GM12878 (cell line): Measurements from ENCODE around the gene ANKAR. TPM values are rescaled to one million over a fixed set of nuclear protein-coding genes. Genes with fewer than 3 reads are reported as not detected.

Experiments used
- ATAC-seq: fragments of 200-7000 bp; cut with Tn5 transposase; 3 replicates; pipeline ENCODE4 v1.9.1; 2020; ENCODE audit warnings: mild to moderate bottlenecking, moderate library complexity
- BruUV-seq: library from RNA; stranded (reverse); fragments of 400-500 nt; replicated peaks from 2 replicates; lab custom pipeline; 2021; lab: Mats Ljungman, UMichigan
- CTCF ChIA-PET: fragments of 300-600 bp; sonication (Branson Sonifier 250); formaldehyde crosslinking; extraction: SDS; loops from one replicate; lab custom pipeline; 2021; ENCODE audit warnings: inconsistent platforms; lab: Yijun Ruan, JAX
- POLR2A ChIA-PET: fragments of 350-600 bp; formaldehyde crosslinking; extraction: SDS; loops from one replicate; lab custom pipeline; 2021; ENCODE audit warnings: inconsistent platforms; lab: Charles Lee
- RAD21 ChIA-PET: fragments of 300-600 bp; sonication (Branson Sonifier 250); formaldehyde crosslinking; loops from one replicate; lab custom pipeline; 2023; ENCODE audit warnings: antibody characterized with exemption; ENCODE audit not compliant: unreplicated experiment; lab: Charles Lee
- SMC1A ChIA-PET: fragments of 300-600 bp; sonication (Branson Sonifier 250); formaldehyde crosslinking; loops from one replicate; lab custom pipeline; 2023; ENCODE audit not compliant: unreplicated experiment, uncharacterized antibody; lab: Charles Lee
- DNase-seq: peaks from one replicate; pipeline ENCODE4 v3.0.0-alpha.2; 2011; ENCODE audit warnings: low read depth, low spot score
- FAIRE-seq: peaks from 3 replicates; lab custom pipeline; 2011; peaks lifted over from hg19 to GRCh38; lab: Jason Lieb, UNC
- H2AFZ ChIP-seq: 2 replicates; pipeline ENCODE4 v1.6.0; 2011; ENCODE audit warnings: low read depth, low read length, control low read depth; ENCODE audit not compliant: control insufficient read depth
- H3K27ac ChIP-seq: 2 replicates; pipeline ENCODE4 v1.5.1; 2011; ENCODE audit warnings: control low read depth; ENCODE audit not compliant: control insufficient read depth, insufficient read depth
- H3K27me3 ChIP-seq, 2 experiments: replicated peaks in 1 of 2; 2 replicates each; pipeline versions ENCODE4 v1.6.0 to v1.6.1; 2011; ENCODE audit warnings: low read length in 1 of 2; ENCODE audit not compliant: control insufficient read depth in 2 of 2, insufficient read depth in 2 of 2
- H3K36me3 ChIP-seq, 2 experiments: 2 replicates each; pipeline ENCODE4 v1.5.1; 2011; ENCODE audit warnings: low read length in 1 of 2; ENCODE audit not compliant: control insufficient read depth in 2 of 2, insufficient read depth in 2 of 2
- H3K4me1 ChIP-seq: 2 replicates; pipeline ENCODE4 v1.6.1; 2011; ENCODE audit warnings: mild to moderate bottlenecking, low read length, moderate library complexity, mixed read lengths; ENCODE audit not compliant: control insufficient read depth, insufficient read depth
- H3K4me2 ChIP-seq: 2 replicates; pipeline ENCODE4 v1.6.0; 2011; ENCODE audit warnings: control low read depth; ENCODE audit not compliant: control insufficient read depth, insufficient read depth
- H3K4me3 ChIP-seq: fragments of 200-600 bp; sonication (generic); 2 replicates; pipeline ENCODE4 v1.5.1; 2016
- H3K79me2 ChIP-seq: 2 replicates; pipeline ENCODE4 v1.6.0; 2011; ENCODE audit warnings: low read length; ENCODE audit not compliant: control insufficient read depth, insufficient read depth
- H3K9ac ChIP-seq: 2 replicates; pipeline ENCODE4 v1.8.0; 2011; ENCODE audit warnings: low read length, control low read depth, mixed read lengths; ENCODE audit not compliant: control insufficient read depth, insufficient read depth
- H3K9me3 ChIP-seq: replicated peaks from 3 replicates; pipeline ENCODE4 v1.5.1; 2011; ENCODE audit warnings: mild to moderate bottlenecking, low read length; ENCODE audit not compliant: control insufficient read depth, insufficient read depth
- H4K20me1 ChIP-seq: 2 replicates; pipeline ENCODE4 v1.6.0; 2011; ENCODE audit not compliant: control insufficient read depth, insufficient read depth
- EED ChIP-seq: sonication (generic); IDR thresholded peaks from 2 replicates; pipeline ENCODE4 v1.6.1; 2016; ENCODE audit warnings: antibody characterized with exemption, low read depth
- FOXK2 ChIP-seq: fragments of 450-650 bp; IDR thresholded peaks from 2 replicates; pipeline ENCODE4 v1.6.1; 2017; ENCODE audit warnings: mild to moderate bottlenecking, moderate library complexity
- GATAD2B ChIP-seq: fragments of 450-650 bp; conservative IDR thresholded peaks from 2 replicates; pipeline ENCODE4 v1.6.1; 2017; ENCODE audit warnings: low read depth, mild to moderate bottlenecking, moderate library complexity
- IKZF1 ChIP-seq: fragments of 450-650 bp; conservative IDR thresholded peaks from 2 replicates; pipeline ENCODE4 v1.6.1; 2017; ENCODE audit warnings: antibody characterized with exemption, mild to moderate bottlenecking
- KLF5 ChIP-seq: fragments of 450-650 bp; IDR thresholded peaks from 2 replicates; pipeline ENCODE4 v1.6.1; 2014; ENCODE audit warnings: mild to moderate bottlenecking; ENCODE audit not compliant: partially characterized antibody
- NBN ChIP-seq: fragments of 450-650 bp; IDR thresholded peaks from 2 replicates; pipeline ENCODE4 v1.6.1; 2016
- NR2C1 ChIP-seq: fragments of 450-650 bp; IDR thresholded peaks from 2 replicates; pipeline ENCODE4 v1.6.1; 2017; ENCODE audit warnings: antibody characterized with exemption, mild to moderate bottlenecking, moderate library complexity
- RAD21 ChIP-seq: IDR thresholded peaks from 2 replicates; pipeline ENCODE4 v1.6.1; 2011; ENCODE audit warnings: mild to moderate bottlenecking, low read depth, low read length, moderate library complexity; ENCODE audit not compliant: insufficient read depth
- RAD51 ChIP-seq: fragments of 450-650 bp; IDR thresholded peaks from 2 replicates; pipeline ENCODE4 v1.6.1; 2016; ENCODE audit warnings: moderate library complexity, mild to moderate bottlenecking, inconsistent platforms
- SMAD1 ChIP-seq: fragments of 450-650 bp; IDR thresholded peaks from 2 replicates; pipeline ENCODE4 v1.6.1; 2018; ENCODE audit warnings: mild to moderate bottlenecking, low read depth; ENCODE audit not compliant: partially characterized antibody
- SMAD5 ChIP-seq: IDR thresholded peaks from 2 replicates; pipeline ENCODE4 v1.6.1; 2016; ENCODE audit warnings: antibody characterized with exemption, low read depth
- TCF7 ChIP-seq: IDR thresholded peaks from 2 replicates; pipeline ENCODE4 v1.6.1; 2014; ENCODE audit warnings: antibody characterized with exemption, borderline replicate concordance
- ZNF24 ChIP-seq: fragments of 450-650 bp; IDR thresholded peaks from 2 replicates; pipeline ENCODE4 v1.6.1; 2017; ENCODE audit warnings: antibody characterized with exemption, mild to moderate bottlenecking
- ZNF384 ChIP-seq: IDR thresholded peaks from 2 replicates; pipeline ENCODE4 v1.6.1; 2012; ENCODE audit warnings: low read depth, mild to moderate bottlenecking, low read length, improper control_type of control experiment, borderline replicate concordance
- WGBS: methylation state at CpG from one replicate; pipeline ENCODE4 v1.1.6; 2016; ENCODE audit warnings: low lambda C conversion rate; ENCODE audit not compliant: insufficient replicate concordance, insufficient coverage; ENCODE audit errors: missing lambda C conversion rate; 5-methylcytosine and 5-hydroxymethylcytosine counted together
- in situ Hi-C: fragments of 300-500 bp; cut with MboI; formaldehyde crosslinking; loops from 9 replicates; pipeline ENCODE4 v1.14.3; 2018; ENCODE audit warnings: mixed read lengths
- intact Hi-C: fragments of 100-400 bp; cut with micrococcal nuclease; formaldehyde crosslinking; loops from one replicate; pipeline ENCODE4 v1.14.2; 2022; ENCODE audit not compliant: unreplicated experiment
- polyA plus RNA-seq, 11 experiments: library from polyadenylated mRNA; depleted of rRNA in 4 of 11; unstranded in 6 of 11; stranded (reverse) in 5 of 11; fragments of >200 nt; fragmentation: Nextera tagmentation in 4 of 11; fragmentation: Illumina TruSeq in 1 of 11; extraction: Ambion mirVana in 4 of 11; extraction: Trizol in 1 of 11; gene quantifications; 1 replicate in 1 of 11; 2 replicates in 10 of 11; pipeline versions ENCODE4 v1.2.1 to v1.2.3, GENCODE V29; 2011 to 2016; ENCODE audit warnings: inconsistent platforms in 2 of 11, missing spikeins in 2 of 11, low read depth in 1 of 11
- total RNA-seq, 4 experiments: library from RNA; depleted of rRNA in 3 of 4; stranded (reverse); fragments of >200 nt in 3 of 4; fragmentation: Illumina TruSeq in 1 of 4; extraction: Trizol in 1 of 4; gene quantifications; 2 replicates each; pipeline versions ENCODE4 v1.2.1 to v1.2.3, GENCODE V29; 2013 to 2021
- TF ChIP-seq, protein P1 (sequence below): fragments of 450-650 bp; IDR thresholded peaks from 2 replicates; pipeline ENCODE4 v1.6.1; 2017; ENCODE audit warnings: mild to moderate bottlenecking, moderate library complexity

Gene ANKAR
- total and polyA plus RNA-seq, 10 of the 15 experiments (the other 5 are each of a cell fraction or from before 2014, with no cell fraction given), result 1.3 to 4.2 (median 2.7) TPM

DNA sequence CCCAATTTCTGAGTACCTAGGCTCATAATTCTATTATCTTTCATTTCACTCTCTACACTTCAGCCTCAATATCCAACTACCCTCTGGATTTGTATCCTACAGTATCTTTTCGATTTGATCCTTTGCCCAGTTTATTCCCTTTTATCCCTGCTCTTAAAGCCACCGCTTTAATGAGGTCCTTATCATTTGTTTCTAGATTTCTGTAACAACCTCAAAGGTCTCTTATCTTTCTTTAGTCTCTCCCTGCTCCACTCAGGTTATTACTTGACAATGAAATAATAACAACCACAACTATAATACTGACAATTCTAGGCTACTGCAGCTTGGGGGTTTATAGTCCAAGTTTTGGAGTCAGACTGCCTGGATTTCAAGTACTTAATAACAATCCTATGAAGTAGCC, 39.1 kb upstream of the ANKAR start:
- no peaks in the 10 kb centered on the region for H3K4me1 ChIP-seq
- ChIA-PET SMC1A (interaction anchor here (1.7 kb wide), 1 partner anchor 22 kb away, joined by 4 read pairs; no protein-coding TSS in a partner anchor), RAD21 (no interaction called here), POLR2A (no interaction called here), CTCF (no interaction called here)
- WGBS, result 52% methylated on average over 2 of the region's 2 CpGs
- DNase-seq (no peak), FAIRE-seq (no peak), ATAC-seq (no peak)
- H4K20me1 ChIP-seq, result no peaks in the 10 kb centered on the region
- in situ Hi-C loops, result no loop called here
- H3K4me2 ChIP-seq, result no peak overlapping the region
- TF ChIP-seq SMAD5, result no peak
- TF ChIP-seq, protein P1, sequence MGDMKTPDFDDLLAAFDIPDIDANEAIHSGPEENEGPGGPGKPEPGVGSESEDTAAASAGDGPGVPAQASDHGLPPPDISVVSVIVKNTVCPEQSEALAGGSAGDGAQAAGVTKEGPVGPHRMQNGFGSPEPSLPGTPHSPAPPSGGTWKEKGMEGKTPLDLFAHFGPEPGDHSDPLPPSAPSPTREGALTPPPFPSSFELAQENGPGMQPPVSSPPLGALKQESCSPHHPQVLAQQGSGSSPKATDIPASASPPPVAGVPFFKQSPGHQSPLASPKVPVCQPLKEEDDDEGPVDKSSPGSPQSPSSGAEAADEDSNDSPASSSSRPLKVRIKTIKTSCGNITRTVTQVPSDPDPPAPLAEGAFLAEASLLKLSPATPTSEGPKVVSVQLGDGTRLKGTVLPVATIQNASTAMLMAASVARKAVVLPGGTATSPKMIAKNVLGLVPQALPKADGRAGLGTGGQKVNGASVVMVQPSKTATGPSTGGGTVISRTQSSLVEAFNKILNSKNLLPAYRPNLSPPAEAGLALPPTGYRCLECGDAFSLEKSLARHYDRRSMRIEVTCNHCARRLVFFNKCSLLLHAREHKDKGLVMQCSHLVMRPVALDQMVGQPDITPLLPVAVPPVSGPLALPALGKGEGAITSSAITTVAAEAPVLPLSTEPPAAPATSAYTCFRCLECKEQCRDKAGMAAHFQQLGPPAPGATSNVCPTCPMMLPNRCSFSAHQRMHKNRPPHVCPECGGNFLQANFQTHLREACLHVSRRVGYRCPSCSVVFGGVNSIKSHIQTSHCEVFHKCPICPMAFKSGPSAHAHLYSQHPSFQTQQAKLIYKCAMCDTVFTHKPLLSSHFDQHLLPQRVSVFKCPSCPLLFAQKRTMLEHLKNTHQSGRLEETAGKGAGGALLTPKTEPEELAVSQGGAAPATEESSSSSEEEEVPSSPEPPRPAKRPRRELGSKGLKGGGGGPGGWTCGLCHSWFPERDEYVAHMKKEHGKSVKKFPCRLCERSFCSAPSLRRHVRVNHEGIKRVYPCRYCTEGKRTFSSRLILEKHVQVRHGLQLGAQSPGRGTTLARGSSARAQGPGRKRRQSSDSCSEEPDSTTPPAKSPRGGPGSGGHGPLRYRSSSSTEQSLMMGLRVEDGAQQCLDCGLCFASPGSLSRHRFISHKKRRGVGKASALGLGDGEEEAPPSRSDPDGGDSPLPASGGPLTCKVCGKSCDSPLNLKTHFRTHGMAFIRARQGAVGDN, result no peak
- TF ChIP-seq GATAD2B, result no peak
- no peak for TF ChIP-seq TCF7
- TF ChIP-seq RAD51, result no peak
- TF ChIP-seq EED, result no peak
- no peak for TF ChIP-seq SMAD1
- no peak for TF ChIP-seq FOXK2
- no peak for TF ChIP-seq ZNF384
- no peak for TF ChIP-seq NBN
- no peak for TF ChIP-seq NR2C1
- no peak for TF ChIP-seq RAD21
- TF ChIP-seq KLF5, result no peak
- no peak for TF ChIP-seq IKZF1
- TF ChIP-seq ZNF24, result no peak
- intact Hi-C loops, result no loop called here
- no peaks in the 10 kb centered on the region for H3K79me2 ChIP-seq
- no peaks in the 10 kb centered on the region; the same call in 2 of the 3 replicates for H3K9me3 ChIP-seq
- H3K4me3 ChIP-seq, result no peak overlapping the region
- H3K36me3 ChIP-seq, result no peaks in the 10 kb centered on the region
- no peak overlapping the region for H2AFZ ChIP-seq
- no peaks in the 10 kb centered on the region for H3K27me3 ChIP-seq
- H3K9ac ChIP-seq, result no peak overlapping the region
- no peak overlapping the region for H3K27ac ChIP-seq
- no TSS peak for BruUV-seq
